GM18526 (cell line): ENCODE measurements around the gene NAXE.
A peak's percentile ranks its signal among the peaks of the same experiment; 100 is the strongest.

ENCODE experiments used
- POLR2A ChIP-seq: IDR thresholded peaks from 3 replicates; pipeline ENCODE4 v1.6.1; 2011; ENCODE audit not compliant: insufficient read length; ENCODE audit errors: extremely low read depth

NAXE gene

DNA sequence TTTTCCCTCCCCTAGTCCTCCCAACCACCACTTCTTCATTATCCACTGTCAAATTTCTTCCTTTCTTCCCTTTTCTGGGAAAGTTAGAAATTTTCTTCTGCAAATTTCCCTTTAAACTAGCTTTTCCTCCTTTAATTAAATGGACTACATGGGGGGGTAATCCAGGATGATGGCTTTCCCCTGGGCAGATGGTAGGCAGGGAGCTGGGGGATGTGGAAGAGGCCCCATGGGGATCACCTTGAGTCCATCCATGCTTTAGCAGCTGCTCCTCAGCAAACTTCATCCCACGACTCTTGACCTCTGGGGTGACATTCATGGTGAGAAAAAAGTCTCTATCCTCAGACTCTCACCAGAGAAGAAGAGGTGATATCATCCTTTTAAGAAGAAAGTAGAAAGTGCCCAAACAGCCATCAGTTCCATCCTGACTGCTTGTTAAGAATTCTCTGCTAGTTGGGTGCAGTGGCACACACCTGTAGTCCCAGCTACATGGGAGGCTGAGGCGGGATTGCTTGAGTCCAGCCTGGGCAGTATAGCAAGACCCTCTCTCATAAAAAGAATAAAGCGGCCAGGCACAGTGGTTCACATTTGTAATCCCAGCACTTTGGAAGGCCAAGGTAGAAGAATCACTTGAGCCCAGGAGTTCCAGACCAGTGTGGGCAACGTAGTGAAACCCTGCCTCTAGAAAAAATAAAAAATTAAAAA, 7.3 kb downstream of the NAXE start:
- no peak for TF ChIP-seq POLR2A

DNA sequence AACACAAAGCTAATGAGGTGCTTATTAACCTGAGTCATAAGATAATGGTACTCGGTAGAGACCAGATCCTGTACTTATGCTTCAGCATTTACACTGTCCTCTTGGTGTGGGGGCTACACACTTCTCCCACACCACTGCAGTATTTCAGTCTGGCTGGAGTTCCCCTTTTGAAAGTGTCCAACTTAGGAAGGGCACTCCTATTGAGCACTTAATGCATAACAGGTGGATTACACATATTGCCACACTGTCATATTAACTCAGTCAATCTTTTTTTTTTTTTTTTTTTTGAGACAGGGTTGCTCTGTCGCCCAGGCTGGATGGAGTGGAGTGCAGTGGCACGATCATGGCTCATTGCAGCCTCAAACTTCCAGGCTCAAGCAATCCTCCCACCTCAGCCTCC, 8.2 kb downstream of the NAXE start:
- TF ChIP-seq POLR2A = no peak

DNA sequence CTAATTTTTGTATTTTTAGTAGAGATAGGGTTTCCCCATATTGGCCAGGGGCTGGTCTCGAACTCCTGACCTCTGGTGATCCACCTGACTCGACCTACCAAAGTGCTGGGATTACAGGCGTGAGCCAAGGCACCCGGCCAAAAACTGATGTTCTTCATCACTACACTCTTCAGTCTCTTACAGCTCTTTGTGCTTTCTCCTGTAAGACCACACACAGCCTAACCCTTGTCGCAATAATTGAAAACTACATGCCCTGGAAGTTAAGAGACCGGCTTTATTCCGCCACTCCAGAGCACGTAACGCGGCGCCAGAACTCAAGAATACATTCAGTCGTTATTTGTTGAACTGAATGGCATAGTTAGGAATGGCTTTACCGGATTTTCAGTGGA, 9.2 kb downstream of the NAXE start:
- TF ChIP-seq POLR2A = no peak

DNA sequence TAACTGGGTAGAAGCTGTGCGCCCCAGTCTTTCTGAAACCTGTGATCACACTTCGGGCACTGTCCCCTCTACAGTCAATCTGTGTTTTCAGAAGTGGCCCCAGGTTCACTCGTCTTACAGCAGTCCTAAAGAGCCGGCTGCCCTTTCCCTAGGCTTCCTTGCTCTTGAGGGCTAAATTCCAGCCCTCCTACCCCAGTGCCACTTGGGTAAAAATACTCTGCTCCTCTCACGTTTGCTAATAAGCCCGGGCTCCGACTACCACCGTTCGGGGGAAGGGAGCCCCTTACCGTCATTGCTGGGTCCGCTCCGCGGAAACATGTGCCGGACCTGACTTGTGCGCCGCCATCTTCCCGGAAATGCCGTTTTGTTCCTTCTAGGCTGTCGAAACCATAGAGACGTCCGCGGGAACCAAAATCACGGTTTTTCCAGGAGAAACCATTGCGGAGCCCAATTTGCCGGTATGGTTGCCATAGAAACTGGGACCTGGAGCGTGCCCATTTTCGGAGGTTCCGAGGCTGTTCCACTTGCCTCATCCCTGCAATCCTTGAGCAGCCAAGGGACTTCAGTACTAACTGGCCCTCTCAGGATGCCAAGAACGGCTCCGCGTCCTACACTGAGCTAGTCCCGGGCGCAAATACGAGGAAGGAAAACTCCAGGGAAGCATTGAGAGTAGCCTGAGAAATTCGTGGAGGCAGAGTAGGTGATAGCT, 9.7 kb downstream of the NAXE start, which contains the start of gene GPATCH4:
Gene GPATCH4, minus strand, starts transcription at position 358 of the 709 bp plus-strand sequence.
- TF ChIP-seq POLR2A = peak; percentile 74

DNA sequence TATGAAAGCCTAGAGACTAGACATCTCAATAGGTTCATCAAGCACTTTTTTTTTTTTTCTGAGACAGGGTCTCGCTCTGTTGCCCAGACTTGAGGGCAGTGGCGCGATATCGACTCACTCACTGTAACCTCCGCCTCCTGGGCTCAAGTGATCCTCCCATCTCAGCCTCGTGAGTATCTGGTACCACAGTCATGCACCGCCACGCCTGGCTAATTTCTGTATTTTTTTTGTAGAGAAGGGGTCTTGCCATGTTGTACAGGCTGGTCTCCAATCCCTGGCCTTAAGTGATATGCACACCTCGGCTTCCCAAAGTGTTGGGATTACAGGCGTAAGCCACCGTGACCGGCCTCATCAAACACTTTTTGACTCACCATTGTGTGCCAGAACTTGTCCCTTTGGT, 10.3 kb downstream of the NAXE start:
- TF ChIP-seq POLR2A = no peak

DNA sequence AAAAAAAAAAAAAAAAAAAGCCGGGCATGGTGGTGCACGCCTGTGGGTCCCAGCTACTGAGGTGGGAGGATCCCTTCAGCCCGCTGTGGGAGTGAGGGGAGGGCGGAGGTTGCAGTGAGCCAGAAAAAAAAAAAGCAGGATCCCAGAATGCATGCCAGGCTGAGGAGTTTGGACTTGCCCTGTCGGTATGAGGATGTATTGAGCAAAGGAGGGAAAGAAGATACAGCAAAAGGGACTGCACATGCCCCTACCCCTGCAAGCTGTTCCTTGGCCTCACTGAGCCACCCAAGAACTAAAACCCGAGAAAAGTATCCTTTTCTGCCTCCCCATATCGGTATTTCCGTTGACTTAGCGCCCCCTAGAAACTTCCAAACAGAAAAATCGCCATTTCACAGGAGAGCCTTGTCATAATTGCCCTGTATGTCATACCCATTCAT, 11.0 kb downstream of the NAXE start:
- no peak for TF ChIP-seq POLR2A

DNA sequence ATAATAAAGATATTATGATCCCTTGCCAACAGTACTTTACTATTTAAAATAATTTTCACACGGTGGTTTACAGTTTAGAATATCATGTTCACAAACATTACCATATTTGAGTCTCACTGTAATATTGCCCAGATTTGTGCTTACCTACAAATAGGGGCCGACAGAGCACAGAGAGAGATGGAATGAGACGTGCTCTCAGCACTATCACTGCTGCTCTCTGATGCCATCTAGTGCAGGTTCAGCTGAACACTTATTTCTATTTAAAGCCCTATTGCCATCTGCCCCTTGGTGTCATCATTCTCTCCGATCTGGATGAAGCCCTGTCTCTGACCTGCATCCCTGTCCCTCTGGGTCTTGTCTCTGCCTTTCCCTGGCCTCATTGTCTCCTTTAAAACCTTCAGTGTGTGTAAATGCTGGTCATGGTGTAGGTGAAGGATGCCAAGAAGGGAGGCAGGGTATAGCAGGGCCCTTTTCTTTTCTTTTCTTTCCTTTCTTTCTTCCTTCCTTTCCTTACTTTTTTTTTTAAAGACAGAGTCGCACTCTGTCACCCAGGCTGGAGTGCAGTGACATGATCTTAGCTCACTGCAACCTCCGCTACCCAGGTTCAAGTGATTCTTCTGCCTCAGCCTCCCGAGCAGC, 16.6 kb downstream of the NAXE start:
- TF ChIP-seq POLR2A = no peak

DNA sequence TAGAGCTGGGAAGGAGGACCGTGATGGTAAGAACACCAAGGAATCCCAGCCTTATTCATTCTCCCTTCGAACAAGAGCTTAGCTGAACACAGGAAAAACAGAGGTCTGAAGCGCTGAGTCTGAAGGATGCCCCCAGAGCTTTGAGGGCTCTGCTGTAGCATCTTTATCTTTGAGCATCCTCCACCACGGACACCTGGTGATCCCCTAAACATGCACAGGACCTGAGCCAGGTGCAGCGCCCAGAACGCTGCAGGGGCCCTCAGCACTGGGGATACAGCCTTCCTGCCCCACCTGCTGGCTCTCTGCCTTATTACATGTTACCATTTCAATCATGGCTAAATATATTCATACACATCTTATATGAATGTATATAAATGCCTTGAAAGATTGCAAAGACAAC, 17.4 kb downstream of the NAXE start:
- TF ChIP-seq POLR2A = no peak

DNA sequence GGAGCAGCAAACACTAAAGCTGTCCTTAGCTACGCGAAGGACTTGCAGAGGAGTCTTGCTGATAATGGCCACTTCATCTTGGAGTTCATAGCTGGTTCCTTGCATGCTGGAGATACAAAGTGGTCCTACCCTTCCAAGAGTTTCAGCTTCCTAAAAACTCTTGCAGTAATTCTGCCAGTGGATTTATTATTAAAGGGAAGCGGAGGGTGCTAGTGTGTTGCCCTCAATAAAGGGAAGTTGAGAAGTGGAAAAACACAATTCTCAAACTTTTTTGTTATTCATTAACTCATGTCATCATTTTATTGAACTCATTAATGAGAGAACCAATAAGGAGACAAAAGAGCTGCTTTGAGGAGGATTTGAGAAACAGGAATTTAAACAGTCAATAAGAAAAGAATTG, 21.1 kb downstream of the NAXE start:
- no peak for TF ChIP-seq POLR2A

DNA sequence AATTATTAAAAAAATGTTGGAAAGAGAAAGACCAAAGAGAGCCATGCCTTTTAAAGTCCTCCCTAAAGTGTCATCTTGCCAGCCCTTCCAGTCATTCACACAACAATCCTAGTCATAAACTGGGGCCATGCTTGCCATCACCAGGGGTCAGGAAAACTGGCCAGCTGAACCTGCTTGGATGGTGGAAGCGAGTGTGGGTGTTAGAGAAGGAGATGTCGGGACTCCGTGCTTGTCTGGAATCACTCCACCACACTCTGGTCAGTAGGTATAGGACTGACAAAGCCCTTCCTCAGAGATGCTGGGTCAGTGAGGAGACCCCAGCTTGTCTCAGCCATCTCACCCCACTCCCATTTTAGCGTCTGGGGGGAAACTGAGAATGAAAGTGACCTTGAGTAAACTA, 24.4 kb downstream of the NAXE start:
- no peak for TF ChIP-seq POLR2A

DNA sequence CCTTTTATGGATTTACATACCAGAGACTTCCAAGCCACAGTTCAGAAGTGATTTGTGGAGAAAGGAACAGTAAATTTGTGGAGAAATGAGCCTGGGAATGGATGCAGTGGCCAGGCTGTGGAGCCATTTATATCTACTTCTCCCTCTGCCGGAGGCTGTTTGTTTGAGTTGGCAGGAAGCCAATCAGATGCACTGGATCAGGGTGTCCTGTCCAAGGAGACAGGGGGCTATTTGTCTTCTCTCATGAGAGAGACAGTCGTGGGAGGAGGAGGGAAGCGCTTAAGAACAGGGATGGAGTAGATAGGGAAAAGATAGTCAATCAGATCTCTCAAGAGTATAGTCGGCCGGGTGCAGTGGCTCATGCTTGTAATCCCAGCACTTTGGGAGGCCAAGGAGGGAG, 24.9 kb downstream of the NAXE start:
- TF ChIP-seq POLR2A = no peak

DNA sequence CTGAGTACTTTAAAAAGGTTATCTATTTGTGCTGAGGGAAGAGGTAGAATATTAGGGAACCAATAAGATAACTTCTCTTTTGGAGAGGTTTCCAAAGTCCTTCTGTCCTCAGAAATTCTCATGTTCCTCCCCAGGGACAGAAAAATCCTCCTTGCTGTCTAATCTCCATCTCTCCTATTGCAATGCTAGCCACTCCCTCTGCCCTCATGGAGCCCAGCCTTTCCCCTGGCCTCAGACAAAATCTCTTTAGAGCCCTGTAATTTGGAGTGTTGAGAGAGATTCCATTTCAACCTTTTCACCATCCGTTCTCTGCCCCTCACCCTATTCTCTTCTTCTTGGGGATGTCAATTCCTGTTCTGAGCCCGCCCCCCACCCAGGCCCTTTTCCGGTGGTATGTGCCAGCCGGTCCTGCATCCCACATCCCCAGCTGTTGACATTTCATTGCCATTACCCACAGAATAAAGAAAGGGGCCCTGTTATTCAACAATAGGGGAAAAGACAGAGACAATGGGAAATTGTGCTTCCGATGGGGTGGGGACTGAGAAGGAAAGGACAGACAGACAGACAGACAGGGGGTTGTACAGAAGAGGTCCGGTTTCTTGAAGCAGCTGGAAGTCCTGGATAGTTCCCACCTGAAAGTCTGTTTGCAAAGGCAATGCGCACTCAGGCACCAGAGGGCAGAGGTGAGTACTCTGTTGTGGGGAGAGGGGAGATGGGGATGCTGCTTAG, 27.4 kb downstream of the NAXE start, which contains the start of gene HAPLN2:
Gene HAPLN2, plus strand, starts transcription at position 563 of the 729 bp plus-strand sequence. CDS start 4,076 bp downstream, outside the sequence.
- no peak for TF ChIP-seq POLR2A

DNA sequence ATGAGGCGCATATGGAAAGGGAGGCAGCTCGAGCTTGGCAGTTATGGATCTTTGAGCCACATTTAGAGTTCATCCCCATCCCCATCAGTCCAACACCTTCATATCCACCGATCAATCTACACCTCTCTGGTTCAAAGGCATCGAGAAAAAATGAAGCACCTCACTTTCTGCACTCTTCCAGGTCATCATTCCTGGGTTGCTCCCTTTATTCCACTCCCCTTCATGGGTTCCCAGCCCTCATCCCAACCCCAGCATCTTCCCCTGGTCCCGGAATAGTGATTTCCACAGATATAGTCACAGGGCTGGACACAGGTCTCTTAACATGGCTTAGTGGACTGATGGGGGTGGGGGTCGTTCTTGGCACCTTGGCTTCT, 28.0 kb downstream of the NAXE start:
- TF ChIP-seq POLR2A = no peak

DNA sequence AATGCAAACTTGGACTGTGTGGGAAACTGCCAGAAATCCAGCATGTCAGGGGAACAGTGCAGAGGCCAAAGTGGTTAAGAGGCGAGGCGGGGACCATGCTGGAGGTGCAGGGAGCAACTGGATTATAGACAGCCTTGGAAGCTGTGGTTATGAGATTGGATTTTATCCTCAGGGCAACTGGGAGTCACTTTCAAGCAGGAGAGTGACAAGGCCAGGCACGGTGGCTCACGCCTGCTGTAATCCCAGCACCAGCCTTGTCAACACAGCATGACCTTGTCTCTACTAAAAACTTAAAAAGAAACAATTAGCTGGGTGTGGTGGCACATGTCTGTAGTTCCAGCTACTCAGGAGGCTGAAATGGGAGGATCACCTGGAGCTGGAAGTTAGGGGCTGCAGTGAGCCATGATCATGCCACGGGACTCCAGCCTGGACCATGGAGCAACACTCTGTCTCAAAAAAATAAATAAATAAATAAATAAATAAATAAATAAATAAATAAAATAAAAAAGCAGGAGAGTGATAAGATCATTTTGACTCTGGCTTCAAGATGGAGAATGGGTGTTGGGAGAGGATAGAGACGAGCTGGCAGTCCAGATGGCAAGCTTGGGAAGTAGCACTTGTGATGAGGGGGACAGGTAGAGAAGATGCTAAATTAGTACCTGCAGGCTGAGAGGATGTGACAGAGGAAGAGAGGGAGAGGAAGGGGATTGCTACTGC, 31.2 kb downstream of the NAXE start:
- TF ChIP-seq POLR2A = no peak
